ENCODE results near the gene PPM1A. TPM values are rescaled to one million over a fixed set of nuclear protein-coding genes. Genes with fewer than 3 reads are reported as not detected.

Gene PPM1A
- total and polyA plus RNA-seq, 9 of the 15 experiments (the other 6 are each of a cell fraction or from before 2014, with no cell fraction given), result 5.5 to 23.9 (median 15.2) TPM

GRCh38 chr14:60309867-60310552 is 61.0 kb downstream of the PPM1A start:
- FAIRE-seq, result no peak
- POLR2A ChIA-PET, result interaction anchor here (0.9 to 1.0 kb wide), 2 partner anchors 113 to 174 kb away, joined by 3 read pairs; no protein-coding TSS in a partner anchor

More at GRCh38 chr14:60309867-60310552, 61.0 kb downstream of the PPM1A start:
- Histone ChIP-seq H3K9me1 (ENCODE audit: control insufficient read depth, insufficient read depth, low read length) (no peaks in the 10 kb centered on the region), H3K27ac (ENCODE audit: extremely low read depth, low read depth, low read length) (no peak overlapping the region), H3K27me3 (ENCODE audit: control insufficient read depth in 2 of 2, insufficient read depth in 2 of 2, low read length in 2 of 2) (no peaks in the 10 kb centered on the region; a peak in 1 of 5 replicates), H3K4me2 (ENCODE audit: insufficient read depth, low read length) (no peak overlapping the region), H3K36me3 (ENCODE audit: control insufficient read depth, insufficient read depth, low read length) (no peaks in the 10 kb centered on the region), H3K4me1 (replicated peaks in 1 of 2; ENCODE audit: control insufficient read depth in 2 of 2, insufficient read depth in 2 of 2, low read length in 2 of 2) (peaks cover 4 to 14% of the 10 kb centered on the region in 2 experiments; a peak in 3 of 5 replicates), H3K9me3 (replicated peaks; ENCODE audit: control insufficient read depth, insufficient read depth, low read depth, low read length) (no peaks in the 10 kb centered on the region), H3K4me3 (no peak overlapping the region), H3K79me2 (ENCODE audit: control insufficient read depth, insufficient read depth, low read length) (no peaks in the 10 kb centered on the region), H2AFZ (ENCODE audit: low read depth, low read length) (no peak overlapping the region), H3K9ac (ENCODE audit: insufficient read depth in 1 of 2, low read depth in 2 of 2, low read length in 2 of 2) (no peak overlapping the region), H4K20me1 (replicated peaks; ENCODE audit: control insufficient read depth, insufficient read depth, low read length) (no peaks in the 10 kb centered on the region)
- DNase-seq (ENCODE audit: extremely low read depth in 1 of 4, low spot score in 3 of 4), result no peak
- BruUV-seq (replicated peaks), result no TSS peak
- intact Hi-C loops (cut with micrococcal nuclease), result loop anchor here (1.0 kb wide), 1 partner anchor 34 kb away; no protein-coding TSS in a partner anchor
- in situ Hi-C loops (cut with MboI), result no loop called here
- no peak for ATAC-seq
- WGBS (ENCODE audit: insufficient coverage, low coverage, missing lambda C conversion rate), result 44% methylated on average over 3 of the region's 3 CpGs
- TF ChIP-seq RFX1 (IDR thresholded peaks at IDR 0.05) (peak; percentile 80), ZBTB33 (CRISPR knock-in tag; IDR thresholded peaks at IDR 0.05) (no peak), NFATC3 (IDR thresholded peaks at IDR 0.05) (no peak)
- CTCF ChIA-PET (ENCODE audit: low intra/inter-chr PET ratio), result no interaction called here

All from K562 (cell line).